ENCODE measurements around the gene PPIB.
"Not testable (repeated sequence)": the region's sequence is repeated elsewhere in the genome, so short reads cannot be mapped to it uniquely, and the experiment has no call there.

The PPIB gene

GRCh38 chr15:64110108-64110701, 52.6 kb downstream of the PPIB start:
- not testable (repeated sequence) for DNase-seq (ENCODE audit: low read depth)

DNA sequence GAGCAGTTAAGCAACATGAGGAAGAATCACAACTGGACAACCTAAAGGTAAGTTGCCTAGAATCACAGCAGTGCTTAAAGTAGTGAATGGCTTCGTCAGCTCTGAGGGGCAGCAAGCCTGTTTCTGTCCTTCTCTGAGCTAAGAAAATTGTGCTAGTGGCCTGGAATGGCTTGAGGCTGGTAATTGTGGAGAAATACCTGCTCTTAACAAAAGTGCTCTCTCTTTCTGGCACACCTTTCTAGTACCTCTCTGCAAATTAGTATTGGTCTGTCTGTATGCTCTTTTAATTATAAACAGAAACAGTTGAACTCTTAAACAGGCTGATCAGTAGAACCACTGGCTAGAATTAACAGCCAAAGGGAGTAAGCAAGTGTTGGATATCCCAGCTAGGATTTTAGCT, 55.5 kb downstream of the PPIB start:
- no peak for DNase-seq (ENCODE audit: low read depth)

Measured in activated T-cell treated with anti-CD3 and anti-CD28 coated beads for 48 hours (primary cell).